Liver (tissue), 9 donors: Measurements from ENCODE around the gene LAMC1. TPM values are rescaled to one million over a fixed set of nuclear protein-coding genes. Genes with fewer than 3 reads are reported as not detected.

Experiments used
- DNase-seq: peaks from one replicate; pipeline ENCODE4 v3.0.0-alpha.2; 2017; ENCODE audit warnings: low spot score
- H3K27ac ChIP-seq, 2 donors: one replicate each; pipeline ENCODE4 v1.7.0; 2013; ENCODE audit warnings: inconsistent platforms in 2 of 2, low read length in 2 of 2, control low read depth in 1 of 2, low read depth in 1 of 2, mild to moderate bottlenecking in 1 of 2
- H3K27me3 ChIP-seq, 4 donors: one replicate each; pipeline versions ENCODE4 v1.6.1 to v1.7.0; 2013; ENCODE audit warnings: low read length in 3 of 4, inconsistent platforms in 1 of 4, mild to moderate bottlenecking in 1 of 4, moderate library complexity in 1 of 4; ENCODE audit not compliant: control insufficient read depth in 4 of 4, insufficient read depth in 4 of 4
- H3K36me3 ChIP-seq, 4 donors: one replicate each; pipeline versions ENCODE4 v1.6.1 to v1.7.0; 2013; ENCODE audit warnings: low read length in 3 of 4, mild to moderate bottlenecking in 3 of 4, low read depth in 1 of 4, moderate library complexity in 1 of 4; ENCODE audit not compliant: control insufficient read depth in 4 of 4, insufficient read depth in 3 of 4
- H3K4me1 ChIP-seq, 4 donors: one replicate each; pipeline versions ENCODE4 v1.6.1 to v1.7.0; 2013; ENCODE audit warnings: low read length in 3 of 4, mild to moderate bottlenecking in 3 of 4, moderate library complexity in 1 of 4; ENCODE audit not compliant: control insufficient read depth in 4 of 4, insufficient read depth in 4 of 4
- H3K4me3 ChIP-seq, 3 donors: one replicate each; pipeline versions ENCODE4 v1.6.1 to v1.7.0; 2013; ENCODE audit warnings: low read length in 3 of 3, control low read depth in 1 of 3, low read depth in 1 of 3, mild to moderate bottlenecking in 1 of 3
- H3K9ac ChIP-seq, 2 donors: one replicate each; pipeline ENCODE4 v1.7.0; 2013; ENCODE audit warnings: low read length in 2 of 2, mild to moderate bottlenecking in 2 of 2, moderate library complexity in 2 of 2, control low read depth in 1 of 2, low read depth in 1 of 2
- H3K9me3 ChIP-seq, 4 donors: one replicate each; pipeline versions ENCODE4 v1.6.1 to v1.7.0; 2013; ENCODE audit warnings: low read length in 3 of 4; ENCODE audit not compliant: control insufficient read depth in 4 of 4
- ATF3 ChIP-seq: IDR thresholded peaks from 2 replicates; pipeline ENCODE4 v1.6.1; 2016; ENCODE audit warnings: antibody characterized with exemption
- EGR1 ChIP-seq, 2 donors: IDR thresholded peaks; 2 replicates each; pipeline ENCODE4 v1.6.1; 2016 to 2018; ENCODE audit warnings: antibody characterized with exemption in 2 of 2, low read depth in 2 of 2
- FOXA1 ChIP-seq: IDR thresholded peaks from 2 replicates; pipeline ENCODE4 v1.6.1; 2016; ENCODE audit warnings: antibody characterized with exemption
- FOXA2 ChIP-seq: IDR thresholded peaks from 2 replicates; pipeline ENCODE4 v1.6.1; 2016; ENCODE audit warnings: antibody characterized with exemption
- GABPA ChIP-seq, 2 donors: IDR thresholded peaks in 1 of 2; conservative IDR thresholded peaks in 1 of 2; 2 replicates each; pipeline ENCODE4 v1.6.1; 2016; ENCODE audit warnings: antibody characterized with exemption in 2 of 2, mild to moderate bottlenecking in 1 of 2, moderate library complexity in 1 of 2
- HNF4A ChIP-seq, 2 donors: conservative IDR thresholded peaks; 2 replicates each; pipeline ENCODE4 v1.6.1; 2016; ENCODE audit warnings: antibody characterized with exemption in 2 of 2, mild to moderate bottlenecking in 2 of 2
- HNF4G ChIP-seq: IDR thresholded peaks from 2 replicates; pipeline ENCODE4 v1.6.1; 2016; ENCODE audit warnings: antibody characterized with exemption
- JUND ChIP-seq, 2 donors: IDR thresholded peaks; 2 replicates each; pipeline ENCODE4 v1.6.1; 2016; ENCODE audit warnings: antibody characterized with exemption in 2 of 2
- NR2F2 ChIP-seq: IDR thresholded peaks from 2 replicates; pipeline ENCODE4 v1.6.1; 2016; ENCODE audit warnings: antibody characterized with exemption
- RAD21 ChIP-seq, 2 donors: IDR thresholded peaks; 2 replicates each; pipeline ENCODE4 v1.6.1; 2016; ENCODE audit warnings: antibody characterized with exemption in 2 of 2, mild to moderate bottlenecking in 2 of 2
- RXRA ChIP-seq, 2 donors: IDR thresholded peaks; 2 replicates each; pipeline ENCODE4 v1.6.1; 2017 to 2018; ENCODE audit warnings: antibody characterized with exemption in 2 of 2, mild to moderate bottlenecking in 1 of 2
- SP1 ChIP-seq: IDR thresholded peaks from 2 replicates; pipeline ENCODE4 v1.6.1; 2018; ENCODE audit warnings: antibody characterized with exemption, mild to moderate bottlenecking
- TAF1 ChIP-seq: conservative IDR thresholded peaks from 2 replicates; pipeline ENCODE4 v1.6.1; 2016; ENCODE audit warnings: antibody characterized with exemption, mild to moderate bottlenecking
- YY1 ChIP-seq: IDR thresholded peaks from 2 replicates; pipeline ENCODE4 v1.6.1; 2016; ENCODE audit warnings: antibody characterized with exemption, mild to moderate bottlenecking
- ZBTB33 ChIP-seq: IDR thresholded peaks from 2 replicates; pipeline ENCODE4 v1.6.1; 2016; ENCODE audit warnings: antibody characterized with exemption
- WGBS: extraction: QIAGEN DNeasy Blood & Tissue Kit; methylation state at CpG from one replicate; pipeline ENCODE4 v1.1.7; 2013; 5-methylcytosine and 5-hydroxymethylcytosine counted together
- polyA plus RNA-seq, 2 donors: library from polyadenylated mRNA; stranded (reverse) in 1 of 2; unstranded in 1 of 2; fragments of 200-250 nt in 1 of 2; fragments of >200 nt in 1 of 2; fragmentation: Nextera tagmentation in 1 of 2; extraction: Ambion mirVana in 1 of 2; gene quantifications; one replicate each; pipeline versions ENCODE4 v1.2.1 to v1.2.3, GENCODE V29; 2013 to 2015
- total RNA-seq, 2 donors: library from RNA; depleted of rRNA; stranded (reverse); fragments of >200 nt; gene quantifications; one replicate each; pipeline ENCODE4 v1.2.3, GENCODE V29; 2014
- TF ChIP-seq, protein P1 (sequence below): IDR thresholded peaks from 2 replicates; pipeline ENCODE4 v1.6.1; 2016; ENCODE audit warnings: antibody characterized with exemption, mild to moderate bottlenecking
- TF ChIP-seq, protein P2 (sequence below): IDR thresholded peaks from 2 replicates; pipeline ENCODE4 v1.6.1; 2016; ENCODE audit warnings: antibody characterized with exemption
- TF ChIP-seq, protein P3 (sequence below): fragments of 150-350 bp; IDR thresholded peaks from 2 replicates; pipeline ENCODE4 v1.5.1; 2017; ENCODE audit warnings: improper control_type of control experiment, low read depth, low read length; ENCODE audit not compliant: missing input control
- donor health status: healthy.
- donor health status: healthy.
- donor health status: healthy.
- donor health status: healthy.
- donor health status: healthy.

The LAMC1 gene
- total and polyA plus RNA-seq, 4 donors: 5.3 to 35.1 (median 19.7) TPM

GRCh38 chr1:183103577-183103976 is 80.4 kb downstream of the LAMC1 start:
- Histone ChIP-seq H3K4me1 (no peaks in the 10 kb centered on the region), H3K9me3 (no peaks in the 10 kb centered on the region), H3K27ac (no peak overlapping the region), H3K36me3 (peaks cover 0 to 3% (median 1%) of the 10 kb centered on the region in 4 donors), H3K4me3 (no peak overlapping the region), H3K27me3 (no peaks in the 10 kb centered on the region), H3K9ac (no peak overlapping the region)
- no peak for DNase-seq
- 80% methylated on average over 4 of the region's 4 CpGs for WGBS
- TF ChIP-seq, protein P1, sequence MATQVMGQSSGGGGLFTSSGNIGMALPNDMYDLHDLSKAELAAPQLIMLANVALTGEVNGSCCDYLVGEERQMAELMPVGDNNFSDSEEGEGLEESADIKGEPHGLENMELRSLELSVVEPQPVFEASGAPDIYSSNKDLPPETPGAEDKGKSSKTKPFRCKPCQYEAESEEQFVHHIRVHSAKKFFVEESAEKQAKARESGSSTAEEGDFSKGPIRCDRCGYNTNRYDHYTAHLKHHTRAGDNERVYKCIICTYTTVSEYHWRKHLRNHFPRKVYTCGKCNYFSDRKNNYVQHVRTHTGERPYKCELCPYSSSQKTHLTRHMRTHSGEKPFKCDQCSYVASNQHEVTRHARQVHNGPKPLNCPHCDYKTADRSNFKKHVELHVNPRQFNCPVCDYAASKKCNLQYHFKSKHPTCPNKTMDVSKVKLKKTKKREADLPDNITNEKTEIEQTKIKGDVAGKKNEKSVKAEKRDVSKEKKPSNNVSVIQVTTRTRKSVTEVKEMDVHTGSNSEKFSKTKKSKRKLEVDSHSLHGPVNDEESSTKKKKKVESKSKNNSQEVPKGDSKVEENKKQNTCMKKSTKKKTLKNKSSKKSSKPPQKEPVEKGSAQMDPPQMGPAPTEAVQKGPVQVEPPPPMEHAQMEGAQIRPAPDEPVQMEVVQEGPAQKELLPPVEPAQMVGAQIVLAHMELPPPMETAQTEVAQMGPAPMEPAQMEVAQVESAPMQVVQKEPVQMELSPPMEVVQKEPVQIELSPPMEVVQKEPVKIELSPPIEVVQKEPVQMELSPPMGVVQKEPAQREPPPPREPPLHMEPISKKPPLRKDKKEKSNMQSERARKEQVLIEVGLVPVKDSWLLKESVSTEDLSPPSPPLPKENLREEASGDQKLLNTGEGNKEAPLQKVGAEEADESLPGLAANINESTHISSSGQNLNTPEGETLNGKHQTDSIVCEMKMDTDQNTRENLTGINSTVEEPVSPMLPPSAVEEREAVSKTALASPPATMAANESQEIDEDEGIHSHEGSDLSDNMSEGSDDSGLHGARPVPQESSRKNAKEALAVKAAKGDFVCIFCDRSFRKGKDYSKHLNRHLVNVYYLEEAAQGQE: no peak
- TF ChIP-seq NR2F2: no peak
- TF ChIP-seq, protein P2, sequence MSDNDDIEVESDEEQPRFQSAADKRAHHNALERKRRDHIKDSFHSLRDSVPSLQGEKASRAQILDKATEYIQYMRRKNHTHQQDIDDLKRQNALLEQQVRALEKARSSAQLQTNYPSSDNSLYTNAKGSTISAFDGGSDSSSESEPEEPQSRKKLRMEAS: no peak
- no peak for TF ChIP-seq ZBTB33
- TF ChIP-seq FOXA2: no peak
- no peak for TF ChIP-seq GABPA (IDR thresholded peaks at IDR 0.05 in 1 of 2, conservative IDR thresholded peaks at IDR 0.05 in 1 of 2)
- TF ChIP-seq HNF4A (conservative IDR thresholded peaks at IDR 0.05): no peak
- no peak for TF ChIP-seq RXRA (IDR thresholded peaks at IDR 0.05)
- TF ChIP-seq FOXA1: no peak
- TF ChIP-seq SP1: no peak
- TF ChIP-seq ATF3: no peak
- TF ChIP-seq EGR1 (IDR thresholded peaks at IDR 0.05; ENCODE audit: low read depth in 2 of 2): no peak
- no peak for TF ChIP-seq JUND (IDR thresholded peaks at IDR 0.05)
- no peak for TF ChIP-seq TAF1
- TF ChIP-seq YY1: no peak

DNA sequence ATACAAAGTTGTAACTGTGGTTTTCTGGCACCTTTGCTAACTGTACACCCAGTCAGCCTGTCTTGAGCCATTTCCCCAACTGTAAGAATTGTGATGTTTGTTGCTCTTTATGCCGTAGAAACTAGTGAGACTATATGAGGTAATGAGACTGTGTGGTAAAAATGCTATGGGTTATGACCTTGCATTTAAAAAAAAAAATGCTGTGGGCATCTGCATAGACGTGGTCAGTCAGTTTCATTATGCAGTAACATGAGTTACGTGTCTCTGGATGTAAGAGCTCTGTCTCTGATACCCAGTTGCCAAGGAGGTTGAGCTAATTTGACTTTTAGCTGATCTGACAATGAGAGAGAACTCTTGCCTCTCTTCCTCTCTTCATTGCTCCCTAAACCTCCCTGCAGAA is 82.2 kb downstream of the LAMC1 start:
- Histone ChIP-seq H3K9ac (no peak overlapping the region), H3K4me3 (no peak overlapping the region), H3K9me3 (no peaks in the 10 kb centered on the region), H3K27ac (no peak overlapping the region), H3K4me1 (no peaks in the 10 kb centered on the region), H3K36me3 (peaks cover 0 to 3% (median 0%) of the 10 kb centered on the region in 4 donors), H3K27me3 (no peaks in the 10 kb centered on the region)
- TF ChIP-seq, protein P3, sequence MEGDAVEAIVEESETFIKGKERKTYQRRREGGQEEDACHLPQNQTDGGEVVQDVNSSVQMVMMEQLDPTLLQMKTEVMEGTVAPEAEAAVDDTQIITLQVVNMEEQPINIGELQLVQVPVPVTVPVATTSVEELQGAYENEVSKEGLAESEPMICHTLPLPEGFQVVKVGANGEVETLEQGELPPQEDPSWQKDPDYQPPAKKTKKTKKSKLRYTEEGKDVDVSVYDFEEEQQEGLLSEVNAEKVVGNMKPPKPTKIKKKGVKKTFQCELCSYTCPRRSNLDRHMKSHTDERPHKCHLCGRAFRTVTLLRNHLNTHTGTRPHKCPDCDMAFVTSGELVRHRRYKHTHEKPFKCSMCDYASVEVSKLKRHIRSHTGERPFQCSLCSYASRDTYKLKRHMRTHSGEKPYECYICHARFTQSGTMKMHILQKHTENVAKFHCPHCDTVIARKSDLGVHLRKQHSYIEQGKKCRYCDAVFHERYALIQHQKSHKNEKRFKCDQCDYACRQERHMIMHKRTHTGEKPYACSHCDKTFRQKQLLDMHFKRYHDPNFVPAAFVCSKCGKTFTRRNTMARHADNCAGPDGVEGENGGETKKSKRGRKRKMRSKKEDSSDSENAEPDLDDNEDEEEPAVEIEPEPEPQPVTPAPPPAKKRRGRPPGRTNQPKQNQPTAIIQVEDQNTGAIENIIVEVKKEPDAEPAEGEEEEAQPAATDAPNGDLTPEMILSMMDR: no peak
- TF ChIP-seq FOXA1 (no peak), NR2F2 (no peak), HNF4G (no peak), RAD21 (IDR thresholded peaks at IDR 0.05) (no peak), HNF4A (conservative IDR thresholded peaks at IDR 0.05) (no peak), JUND (IDR thresholded peaks at IDR 0.05) (no peak)
- TF ChIP-seq, protein P1: no peak
- WGBS: 86% methylated on average over 3 of the region's 3 CpGs
- no peak for DNase-seq
